GM12892 (cell line): ENCODE data around the gene SNRNP70.

Source experiments
- POLR2AphosphoS5 ChIP-seq: IDR thresholded peaks from 2 replicates; pipeline ENCODE4 v1.6.1; 2011; ENCODE audit warnings: low read depth, low read length, control low read depth
- TAF1 ChIP-seq: IDR thresholded peaks from 2 replicates; pipeline ENCODE4 v1.6.1; 2011; ENCODE audit warnings: low read depth, mild to moderate bottlenecking, control low read depth, low read length, borderline replicate concordance

DNA sequence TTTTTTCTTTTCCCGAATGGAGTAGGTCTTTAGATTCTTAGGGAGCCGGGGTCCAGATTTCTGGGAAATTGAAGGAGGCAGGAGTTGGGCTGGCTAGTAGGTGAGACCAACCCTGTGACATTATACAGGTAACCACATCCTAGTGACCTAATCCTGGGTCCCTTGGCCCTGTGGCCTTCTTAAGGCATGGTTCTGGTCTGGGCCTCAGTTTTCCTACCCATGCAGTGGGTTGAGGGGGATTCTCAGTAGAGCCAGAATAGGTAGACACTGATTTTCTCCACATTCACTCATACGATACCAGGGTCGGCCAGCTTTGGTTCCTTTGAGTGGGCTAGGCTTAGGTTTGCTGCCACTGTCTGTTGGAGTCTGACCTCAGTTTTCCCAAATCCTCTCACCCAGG, 41.3 kb downstream of the SNRNP70 start:
- no peak for TF ChIP-seq POLR2AphosphoS5
- no peak for TF ChIP-seq TAF1
